GM18498 (cell line): ENCODE results near the gene RNASEH2B.

Source experiments
- ATAC-seq: cut with Tn5 transposase; IDR thresholded peaks from one replicate; pipeline ENCODE4 v1.9.1; 2021; ENCODE audit warnings: mild to moderate bottlenecking, moderate library complexity; ENCODE audit not compliant: unreplicated experiment

RNASEH2B gene

DNA sequence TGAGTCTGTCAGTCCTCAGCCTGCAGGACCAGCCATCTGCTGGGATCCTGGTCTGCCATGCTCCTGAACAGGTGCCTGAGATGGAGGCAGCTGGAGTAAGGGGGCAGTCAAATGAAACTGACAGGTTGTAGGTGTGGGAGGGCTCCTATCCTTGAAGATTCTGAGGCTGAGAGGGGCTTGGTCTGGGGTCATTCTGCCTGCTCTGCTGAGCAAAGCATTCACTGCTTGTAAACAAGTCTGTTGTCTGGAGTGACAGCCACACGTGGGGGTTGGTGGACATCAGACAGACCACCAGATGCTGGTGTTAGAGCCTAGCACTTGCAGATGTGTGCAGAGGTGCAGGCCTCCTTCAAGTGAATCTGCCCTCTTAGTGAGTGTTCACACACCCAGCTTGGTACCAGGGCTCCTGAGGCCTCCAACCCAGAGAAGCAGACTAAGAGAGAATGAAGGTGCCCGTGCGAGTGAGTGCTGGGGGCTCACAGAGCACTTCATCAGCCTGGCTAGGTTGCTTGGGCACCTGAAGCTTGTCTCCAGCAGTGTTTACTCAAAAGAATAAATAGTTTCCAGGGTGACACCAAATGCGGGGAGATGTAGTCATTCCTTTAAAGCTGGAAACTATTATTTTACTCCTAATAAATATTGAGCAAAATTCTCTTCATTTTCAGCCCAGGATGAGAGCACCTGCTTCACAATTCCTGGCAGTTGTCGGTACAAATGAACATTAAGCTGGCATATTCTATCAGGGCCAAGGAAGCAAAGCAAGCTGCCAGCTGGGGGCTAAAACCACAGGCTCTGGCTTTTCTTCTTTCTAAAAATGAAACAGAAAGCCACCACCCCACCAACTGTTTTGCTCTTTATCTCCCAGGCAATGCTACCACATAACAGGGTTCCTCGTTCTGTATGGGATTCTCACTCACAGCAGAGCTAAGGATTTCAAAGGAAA, 82.3 kb downstream of the RNASEH2B start:
- peak; percentile 90 for ATAC-seq

- ATAC-seq: no peak
Observed at GRCh38 chr13:50993371-50993770, 83.8 kb downstream of the RNASEH2B start.

DNA sequence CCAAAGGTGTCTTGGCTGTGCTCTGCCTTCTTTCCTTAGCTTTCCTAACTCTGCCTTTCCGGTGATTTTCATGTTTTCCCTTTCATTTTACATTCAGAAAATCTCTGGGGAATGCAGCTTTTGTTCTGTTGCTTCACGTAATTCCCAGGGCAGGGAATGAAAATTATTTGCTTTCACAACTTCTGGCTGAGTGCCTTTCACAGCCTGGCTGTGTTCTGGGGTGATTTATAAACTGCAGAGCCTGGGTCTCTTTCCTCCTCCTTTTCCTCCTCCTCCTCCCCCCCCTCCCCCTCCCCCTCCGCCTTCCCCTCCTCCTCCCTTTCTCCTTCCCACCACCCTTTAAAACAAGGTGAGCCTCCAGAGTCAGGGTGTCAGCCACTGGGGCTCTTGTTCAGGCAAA, 84.3 kb downstream of the RNASEH2B start:
- ATAC-seq: no peak

DNA sequence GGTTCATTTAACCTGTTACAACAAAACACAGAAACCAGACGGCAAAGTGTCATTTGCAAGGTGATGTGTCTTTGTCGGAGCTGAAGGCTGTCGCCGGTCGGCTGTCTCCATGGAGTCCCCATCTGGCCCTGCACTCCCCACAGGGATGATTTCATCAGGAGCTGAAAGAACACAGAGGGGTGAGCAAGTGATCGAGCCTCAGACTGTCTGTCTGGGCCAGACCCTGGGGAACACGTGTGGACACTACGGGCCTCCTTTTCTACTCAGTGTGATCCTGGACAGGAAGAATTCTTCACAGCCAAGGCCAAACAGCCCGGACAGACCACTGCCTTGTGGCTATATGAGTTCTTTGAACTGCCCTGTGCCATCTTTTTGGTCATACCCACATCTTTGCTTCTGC, 85.1 kb downstream of the RNASEH2B start:
- no peak for ATAC-seq

GRCh38 chr13:50995854-50996253, 86.3 kb downstream of the RNASEH2B start:
- ATAC-seq: no peak

GRCh38 chr13:50998326-50998725, 88.7 kb downstream of the RNASEH2B start:
- no peak for ATAC-seq

GRCh38 chr13:50999641-51000040, 90.0 kb downstream of the RNASEH2B start:
- ATAC-seq: no peak

- ATAC-seq: no peak
Observed at GRCh38 chr13:51000061-51000460, 90.5 kb downstream of the RNASEH2B start.

DNA sequence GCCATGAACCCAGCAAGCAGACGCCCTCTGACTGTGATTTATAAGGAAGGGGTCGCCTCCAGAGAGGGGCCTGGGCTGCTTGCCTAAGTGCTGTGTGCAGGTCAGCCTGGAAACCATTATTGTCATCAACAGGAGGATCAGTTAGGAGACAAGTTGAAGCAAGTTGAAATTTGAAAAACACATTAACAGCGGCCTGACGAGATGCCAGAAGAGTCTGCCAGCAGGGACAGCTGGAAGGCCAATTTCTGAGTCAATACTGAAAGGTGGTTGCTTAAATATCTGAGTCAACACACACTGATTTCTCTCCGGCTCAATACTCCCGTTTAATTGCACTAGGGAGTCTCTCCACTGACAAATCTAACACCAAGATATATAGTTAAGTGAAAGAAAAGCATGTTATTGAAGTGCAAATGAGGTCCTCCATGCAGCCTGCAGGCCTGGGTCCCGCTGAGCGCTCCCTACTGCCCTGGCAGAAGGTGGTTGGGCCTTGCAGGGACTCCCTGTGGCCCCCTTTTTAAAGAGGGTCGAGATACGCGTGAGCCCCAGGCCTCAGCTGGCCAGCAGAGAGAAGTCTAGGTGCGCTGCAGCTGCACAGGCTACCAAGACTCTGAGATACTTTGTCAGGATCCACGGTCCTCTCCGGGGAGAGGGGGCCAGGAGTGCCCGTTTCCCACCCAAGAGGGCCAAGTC, 91.1 kb downstream of the RNASEH2B start:
- ATAC-seq: no peak

GRCh38 chr13:51001335-51001734, 91.7 kb downstream of the RNASEH2B start:
- no peak for ATAC-seq

GRCh38 chr13:51002736-51003135, 93.1 kb downstream of the RNASEH2B start:
- no peak for ATAC-seq

- no peak for ATAC-seq
Observed at GRCh38 chr13:51003642-51004041, 94.1 kb downstream of the RNASEH2B start.

DNA sequence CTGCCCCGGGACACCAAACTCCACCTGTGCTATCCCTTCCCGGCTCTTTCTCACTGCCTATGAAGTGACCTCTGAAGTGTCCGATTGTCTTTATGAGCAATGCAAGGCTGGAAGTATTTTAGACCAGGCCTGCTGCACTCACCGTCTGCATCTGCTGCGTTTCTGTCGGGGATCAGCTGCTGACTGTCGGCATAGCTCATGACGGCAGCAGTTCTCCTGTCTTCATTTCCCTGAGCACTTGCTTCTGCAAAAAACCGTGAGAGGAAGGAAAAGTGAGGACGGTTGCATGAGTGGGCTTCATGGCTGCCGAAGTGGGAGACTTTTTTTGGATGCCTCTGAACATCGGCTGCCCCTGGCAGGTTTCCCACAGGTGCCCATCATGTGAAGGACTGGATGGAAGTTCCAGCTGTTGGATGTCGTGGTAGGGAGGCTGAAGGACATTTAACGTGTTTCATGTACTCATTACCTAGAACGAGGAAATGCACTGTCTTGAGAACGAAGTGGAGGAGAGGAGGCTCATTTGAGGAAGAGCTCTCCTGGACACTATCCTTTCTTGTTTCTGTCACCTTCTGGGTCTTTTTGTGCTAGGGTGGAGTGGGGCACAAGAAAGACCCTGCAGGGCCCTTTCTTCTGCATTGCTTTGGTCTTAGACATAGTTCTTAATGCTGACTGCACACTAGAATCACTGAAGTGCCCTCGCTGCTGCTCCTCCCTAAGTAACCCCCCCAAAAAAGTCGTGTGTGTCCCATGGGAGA, 94.7 kb downstream of the RNASEH2B start:
- ATAC-seq: no peak

DNA sequence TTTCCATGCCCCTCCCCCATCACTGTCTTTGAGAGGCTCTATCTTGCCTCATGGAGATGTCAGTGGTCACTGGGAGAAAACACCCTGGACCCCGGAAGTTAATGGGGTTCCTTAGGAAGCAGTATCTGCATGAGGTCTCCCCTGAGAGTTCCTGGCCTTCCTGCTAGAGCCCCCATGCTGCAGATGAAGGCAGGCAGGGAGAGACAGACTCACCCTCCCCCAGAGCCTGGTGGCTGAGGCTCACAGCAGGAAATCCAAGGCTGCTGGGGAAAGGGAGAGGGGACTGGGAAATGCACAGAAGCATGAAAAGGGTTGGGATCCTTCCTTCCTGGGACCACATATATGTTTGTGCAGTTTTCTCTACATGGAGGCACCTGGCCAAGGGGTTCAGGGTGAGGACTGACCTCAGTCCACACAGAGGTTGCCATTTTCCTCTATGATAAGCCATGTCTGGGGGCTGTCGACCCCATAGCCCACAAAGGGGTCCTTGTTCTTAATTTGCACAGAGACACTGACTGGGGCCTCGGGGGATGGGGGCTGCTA, 95.4 kb downstream of the RNASEH2B start:
- no peak for ATAC-seq

DNA sequence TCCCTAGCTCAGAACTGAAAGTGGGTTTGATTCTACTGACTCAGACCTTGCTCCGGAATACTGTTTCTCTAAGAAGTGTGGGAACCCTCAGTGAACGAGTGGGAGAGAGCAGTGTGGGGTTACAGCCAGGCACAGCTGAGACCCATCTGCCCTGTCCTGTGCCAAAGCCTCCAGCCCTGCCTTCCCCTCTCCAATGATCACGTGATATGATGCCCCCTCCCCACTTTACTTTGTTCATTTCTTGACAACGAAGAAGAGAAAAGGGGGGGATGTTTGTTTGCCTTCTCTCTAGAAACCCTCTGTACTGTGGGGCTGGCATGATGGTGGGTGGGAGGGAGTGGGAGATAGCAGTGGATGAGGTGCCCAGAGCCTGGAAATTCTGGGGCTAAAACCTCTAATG, 96.0 kb downstream of the RNASEH2B start:
- no peak for ATAC-seq
